Gastrocnemius medialis (tissue), 4 donors: ENCODE results near the gene LPIN3.

Source experiments
- CTCF ChIP-seq, 5 experiments: fragments of 450-650 bp in 3 of 5; fragments of 200-600 bp in 2 of 5; sonication (generic) in 2 of 5; IDR thresholded peaks in 4 of 5; conservative IDR thresholded peaks in 1 of 5; 1 replicate in 4 of 5; 2 replicates in 1 of 5; pipeline ENCODE4 v1.5.1; 2016 to 2019; ENCODE audit warnings: antibody characterized with exemption in 5 of 5, mild to moderate bottlenecking in 3 of 5, moderate library complexity in 3 of 5
- POLR2A ChIP-seq, 2 donors: fragments of 450-650 bp; IDR thresholded peaks; one replicate each; pipeline ENCODE4 v1.6.1; 2017; ENCODE audit warnings: antibody characterized with exemption in 2 of 2, mild to moderate bottlenecking in 2 of 2, moderate library complexity in 2 of 2

- TF ChIP-seq CTCF (IDR thresholded peaks at IDR 0.05 in 4 of 5, conservative IDR thresholded peaks at IDR 0.05 in 1 of 5) = no peak
- no peak for TF ChIP-seq POLR2A (IDR thresholded peaks at IDR 0.05)
Observed at GRCh38 chr20:41390889-41391288, 50.3 kb downstream of the LPIN3 start.
